OCI-M1 (cell line): ENCODE results near the gene CBFA2T2.
"Not testable (repeated sequence)": the region's sequence is repeated elsewhere in the genome, so short reads cannot be mapped to it uniquely, and the experiment has no call there.

Experiments
- DNase-seq: peaks from one replicate; lab custom pipeline; 2025; lab: John Stamatoyannopoulos, UW

The CBFA2T2 gene

DNA sequence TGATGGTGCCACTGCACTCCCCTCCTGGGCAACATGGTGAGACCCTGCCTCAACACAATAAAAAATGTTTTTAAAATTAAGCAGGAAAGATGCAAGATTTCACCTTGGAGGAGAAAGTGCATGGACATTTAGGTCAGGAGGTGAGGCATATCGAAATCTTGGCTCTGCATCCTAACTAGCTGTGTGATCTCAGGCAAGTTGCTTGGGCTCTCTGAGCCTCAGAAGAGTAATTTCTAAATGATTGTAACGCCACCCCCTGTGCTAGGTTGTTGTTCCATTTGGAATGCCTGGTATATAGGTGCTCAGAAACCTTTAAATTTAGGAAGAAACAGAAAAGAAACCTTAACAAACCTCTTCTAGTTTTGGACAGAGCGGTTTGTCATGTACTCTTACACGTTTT is 136.3 kb downstream of the CBFA2T2 start:
- no peak for DNase-seq

DNA sequence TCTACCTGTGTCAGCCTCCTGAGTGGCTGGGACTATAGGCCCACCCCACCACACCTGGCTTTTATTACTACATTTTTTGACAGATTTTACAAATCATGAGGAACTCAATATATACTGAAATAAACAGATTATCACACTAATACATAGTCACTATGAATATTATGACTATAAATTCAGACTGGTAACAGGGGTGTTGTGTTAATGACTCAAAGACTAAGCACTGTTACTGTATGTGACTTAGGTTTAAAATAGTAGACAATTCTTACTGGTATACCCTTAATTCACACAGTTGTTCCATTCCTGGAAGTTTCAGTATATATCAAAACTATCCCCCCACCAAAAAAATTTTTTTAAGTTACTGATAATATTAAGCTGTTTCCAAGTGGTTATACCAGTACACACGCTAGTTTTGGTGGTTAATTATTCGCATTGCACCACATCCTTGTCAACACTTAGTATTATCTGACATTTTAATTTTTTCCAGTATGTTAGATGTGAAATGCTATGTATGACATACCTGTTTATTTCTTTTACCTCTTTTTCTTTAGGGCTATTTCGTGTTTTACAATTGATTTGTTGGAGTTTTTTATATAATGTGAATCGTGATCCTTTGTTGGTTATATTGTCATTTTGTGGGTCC is 137.8 kb downstream of the CBFA2T2 start:
- DNase-seq = no peak

DNA sequence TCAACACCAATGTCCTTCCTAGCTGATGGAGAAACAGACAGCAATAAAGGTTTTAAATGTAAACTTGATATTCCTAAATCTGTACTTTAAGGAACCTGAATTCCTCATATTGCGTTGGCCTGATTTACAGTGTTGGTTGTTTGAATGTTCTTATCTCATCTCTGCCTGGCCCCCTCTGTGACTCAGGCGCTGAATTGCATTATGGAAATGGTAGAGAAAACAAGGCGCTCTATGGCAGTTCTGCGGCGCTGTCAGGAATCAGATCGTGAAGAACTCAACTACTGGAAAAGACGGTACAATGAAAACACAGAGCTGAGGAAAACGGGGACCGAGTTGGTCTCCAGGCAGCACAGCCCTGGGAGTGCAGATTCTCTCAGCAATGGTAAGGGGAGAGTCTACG is 139.6 kb downstream of the CBFA2T2 start:
- DNase-seq = no peak

DNA sequence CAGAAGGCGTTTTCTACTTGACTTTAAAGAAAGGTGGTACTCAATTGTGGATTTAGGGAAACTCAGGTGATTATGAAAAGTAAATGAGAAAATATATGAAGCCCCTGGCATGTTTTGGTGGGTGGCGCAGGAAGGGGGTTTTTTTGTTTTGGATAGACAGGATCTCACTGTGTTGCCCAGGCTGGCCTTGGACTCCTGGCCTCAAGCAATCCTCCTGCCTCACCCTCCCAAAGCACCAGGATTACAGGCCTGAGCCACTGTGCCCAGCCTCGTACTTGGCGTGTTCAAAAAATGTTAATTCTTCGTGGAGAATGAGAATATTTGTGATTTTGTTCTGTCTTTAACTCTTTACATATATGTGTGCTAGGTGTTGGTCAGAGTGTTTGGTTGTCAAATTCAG is 140.1 kb downstream of the CBFA2T2 start:
- DNase-seq = no peak

DNA sequence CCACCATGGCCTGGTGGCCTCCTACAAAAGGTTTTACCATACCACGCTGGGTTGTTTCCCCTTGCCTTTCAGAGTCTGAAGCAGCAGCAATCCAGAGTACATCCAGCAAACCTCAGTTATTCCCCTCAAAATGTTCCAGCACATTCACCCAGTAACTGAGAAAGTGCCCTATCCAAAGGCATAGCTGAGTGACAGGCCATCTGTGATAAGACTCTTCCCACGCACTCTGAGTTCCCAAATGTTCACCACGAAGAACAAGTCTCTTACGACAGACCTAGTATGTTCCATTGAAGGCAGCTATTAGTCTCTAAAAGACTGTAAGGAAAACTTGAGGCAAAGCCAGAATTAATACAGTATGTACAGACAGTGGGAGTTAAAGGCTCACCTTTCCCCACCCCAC is 140.6 kb downstream of the CBFA2T2 start:
- DNase-seq = no peak

DNA sequence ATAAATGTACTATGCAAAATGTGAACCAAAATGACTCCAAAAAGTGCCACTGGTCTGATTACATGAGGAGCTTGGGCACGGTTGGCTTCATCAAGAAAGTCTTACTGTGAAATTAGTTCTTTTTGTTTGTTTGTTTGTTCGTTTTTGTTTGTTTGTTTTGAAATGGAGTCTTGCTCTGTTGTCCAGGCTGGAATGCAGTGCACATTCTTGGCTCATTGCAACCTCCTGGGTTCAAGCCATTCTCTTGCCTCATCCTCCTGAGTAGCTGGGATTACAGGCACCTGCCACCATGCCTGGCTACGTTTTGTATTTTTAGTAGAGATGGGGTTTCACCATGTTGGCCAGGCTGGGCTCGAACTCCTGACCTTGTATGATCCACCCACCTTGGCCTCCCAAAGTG is 142.0 kb downstream of the CBFA2T2 start:
- not testable (repeated sequence) for DNase-seq

DNA sequence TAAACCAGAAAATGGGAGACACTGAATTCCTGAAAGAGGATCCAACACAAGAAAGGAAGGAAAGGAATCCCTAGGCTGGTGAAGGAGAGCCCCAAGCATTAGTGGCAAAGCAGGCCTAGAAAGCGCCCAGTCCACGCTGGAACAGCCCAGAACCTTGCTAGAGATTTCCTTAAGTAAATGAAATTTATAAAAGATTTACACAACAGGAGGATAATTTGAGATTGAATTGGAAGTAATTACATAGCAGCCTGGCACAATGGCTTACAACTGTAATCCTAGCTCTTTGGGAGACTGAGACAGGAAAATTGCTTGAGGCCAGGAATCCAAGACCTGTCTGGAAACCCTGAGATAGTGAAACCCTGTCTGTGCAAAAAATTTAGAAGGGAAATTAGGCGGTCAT is 145.4 kb downstream of the CBFA2T2 start:
- no peak for DNase-seq

DNA sequence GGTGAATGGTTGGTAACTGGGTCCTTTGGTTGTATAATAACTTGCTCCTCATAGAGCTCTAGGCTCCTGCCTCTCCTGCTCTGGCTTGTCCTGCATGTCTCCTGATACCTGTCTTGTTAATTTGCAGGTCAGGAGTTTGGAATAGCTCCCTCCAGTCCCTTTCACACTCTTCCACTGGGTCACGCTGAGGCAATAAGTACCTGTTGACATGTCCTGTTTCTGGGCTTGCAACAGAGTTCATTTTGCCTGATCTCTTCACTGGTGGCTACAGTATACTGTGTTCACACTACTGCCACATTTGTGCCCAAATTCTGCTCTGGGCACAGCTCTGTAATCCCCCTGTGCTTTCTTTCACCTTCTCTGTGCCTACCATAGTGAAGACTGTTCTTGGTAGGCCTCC is 146.9 kb downstream of the CBFA2T2 start:
- no peak for DNase-seq

DNA sequence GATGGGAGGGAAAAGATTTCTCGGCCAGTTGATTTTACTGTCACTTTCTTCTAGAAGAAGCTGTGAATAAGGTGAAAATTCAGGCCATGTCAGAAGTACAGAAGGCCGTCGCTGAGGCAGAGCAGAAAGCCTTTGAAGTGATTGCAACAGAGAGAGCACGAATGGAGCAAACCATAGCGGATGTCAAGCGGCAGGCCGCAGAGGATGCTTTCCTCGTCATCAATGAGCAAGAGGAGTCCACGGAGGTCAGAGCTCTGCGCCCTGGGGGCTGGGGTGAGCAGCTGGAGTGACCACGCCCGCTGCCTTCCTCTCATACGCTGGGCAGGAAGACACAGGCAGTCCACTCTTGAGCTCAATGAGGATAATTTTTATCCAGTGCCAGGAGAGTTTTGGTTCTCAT is 150.4 kb downstream of the CBFA2T2 start:
- no peak for DNase-seq

DNA sequence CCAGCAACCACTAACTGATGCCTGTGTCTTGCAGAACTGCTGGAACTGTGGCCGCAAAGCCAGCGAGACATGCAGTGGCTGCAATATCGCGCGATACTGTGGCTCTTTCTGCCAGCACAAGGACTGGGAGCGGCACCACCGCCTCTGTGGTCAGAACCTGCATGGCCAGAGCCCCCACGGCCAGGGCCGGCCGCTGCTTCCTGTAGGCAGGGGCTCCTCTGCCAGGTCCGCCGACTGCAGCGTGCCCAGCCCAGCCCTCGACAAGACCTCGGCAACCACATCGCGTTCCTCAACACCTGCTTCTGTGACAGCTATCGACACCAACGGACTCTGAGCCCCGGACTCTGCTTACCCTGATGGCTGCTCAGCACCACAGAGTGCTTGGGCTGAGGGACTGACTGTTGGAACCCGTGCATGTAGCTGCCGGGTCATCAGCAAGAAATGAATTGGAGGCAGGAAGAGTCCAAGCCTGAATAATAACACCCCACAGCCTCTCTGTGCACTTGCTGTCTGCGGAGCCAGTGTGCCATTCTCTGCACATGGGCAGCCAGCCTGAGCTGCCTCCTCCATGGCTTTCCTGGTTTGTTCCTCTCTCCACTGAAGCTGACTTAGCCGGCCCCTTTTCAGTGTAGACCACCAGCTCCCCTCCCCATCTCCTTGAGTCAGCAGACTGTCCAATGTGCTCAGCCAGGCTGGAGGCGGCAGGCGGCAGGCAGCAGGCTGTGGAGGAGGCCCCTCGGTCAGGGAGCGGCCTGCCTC is 154.6 kb downstream of the CBFA2T2 start:
- DNase-seq = no peak

DNA sequence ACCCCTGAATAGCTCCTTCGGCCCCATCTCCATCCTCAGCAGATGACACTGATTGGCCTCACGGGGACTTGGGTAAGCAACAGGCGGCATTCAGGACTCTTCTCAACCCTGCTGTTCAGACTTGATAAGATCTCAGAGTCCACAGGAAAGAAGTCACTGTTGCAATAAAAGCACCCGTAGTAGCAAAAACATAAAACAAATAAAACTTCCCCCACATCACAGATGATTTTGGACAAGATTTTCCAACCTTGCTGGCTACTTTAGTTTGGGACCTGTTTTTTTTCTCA is 155.1 kb downstream of the CBFA2T2 start:
- DNase-seq = no peak

DNA sequence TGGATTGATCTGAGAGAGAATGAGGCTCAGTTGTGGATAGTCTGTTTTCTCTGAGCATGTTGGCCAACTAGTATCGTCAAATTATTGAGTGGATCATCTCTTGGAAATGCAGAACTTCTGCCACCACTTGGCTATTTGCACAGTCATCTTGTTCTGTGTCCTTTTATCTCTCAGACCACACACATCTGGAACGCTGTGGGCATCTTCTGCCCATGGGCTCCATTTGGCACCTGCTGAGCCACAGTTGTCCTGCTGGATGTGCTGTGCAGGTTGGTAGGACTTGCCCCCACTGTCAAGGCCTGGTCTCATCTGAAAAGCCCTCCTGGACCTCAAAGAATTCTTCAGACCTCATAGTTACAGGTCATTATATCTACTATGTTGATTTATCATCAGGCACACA is 155.5 kb downstream of the CBFA2T2 start:
- DNase-seq = peak; percentile 26

DNA sequence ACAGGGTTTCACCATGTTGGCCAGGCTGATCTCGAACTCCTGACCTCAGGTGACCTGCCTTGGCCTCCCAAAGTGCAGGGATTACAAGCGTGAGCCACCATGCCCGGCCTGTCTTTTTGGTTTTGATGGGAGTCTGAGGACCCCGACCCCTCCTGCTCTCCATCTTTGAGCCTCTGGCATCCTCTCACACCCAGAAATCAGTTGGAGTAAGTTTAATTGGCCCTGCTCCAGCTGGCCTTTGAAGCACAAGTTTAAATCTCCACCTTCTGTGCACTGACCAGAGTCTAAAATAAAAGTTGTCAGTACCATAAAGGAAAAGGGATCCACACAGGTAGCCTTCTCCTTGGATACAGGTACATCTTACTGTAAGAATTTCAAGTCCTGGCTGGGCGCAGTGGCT is 156.3 kb downstream of the CBFA2T2 start:
- DNase-seq = no peak

DNA sequence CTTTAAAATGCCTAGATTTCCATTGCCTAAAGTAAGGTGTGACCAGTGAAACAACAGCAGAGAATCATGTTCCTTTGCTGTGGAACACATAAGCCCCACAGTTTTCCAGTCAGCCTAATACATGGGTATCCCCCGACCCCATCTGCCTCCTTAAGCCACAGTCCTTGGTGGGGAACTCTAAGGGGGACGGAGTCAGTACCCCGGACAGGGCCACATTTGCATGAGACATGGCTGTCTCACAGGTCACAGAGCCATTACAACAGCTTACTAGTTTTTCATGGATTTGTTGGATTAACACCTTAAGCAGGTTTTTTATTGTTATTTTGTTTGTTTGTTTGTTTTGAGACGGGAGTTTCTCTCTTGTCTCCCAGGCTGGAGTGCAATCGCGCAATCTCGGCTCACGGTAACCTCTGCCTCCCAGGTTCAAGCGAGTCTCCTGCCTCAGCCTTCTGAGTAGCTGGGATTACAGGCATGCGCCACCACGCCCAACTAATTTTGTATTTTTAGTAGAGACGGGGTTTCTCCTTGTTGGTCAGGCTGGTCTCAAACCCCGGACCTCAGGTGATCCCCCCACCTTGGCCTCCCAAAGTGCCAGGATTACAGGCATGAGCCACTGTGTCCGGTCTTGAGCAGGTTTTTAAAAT is 157.2 kb downstream of the CBFA2T2 start:
- not testable (repeated sequence) for DNase-seq

DNA sequence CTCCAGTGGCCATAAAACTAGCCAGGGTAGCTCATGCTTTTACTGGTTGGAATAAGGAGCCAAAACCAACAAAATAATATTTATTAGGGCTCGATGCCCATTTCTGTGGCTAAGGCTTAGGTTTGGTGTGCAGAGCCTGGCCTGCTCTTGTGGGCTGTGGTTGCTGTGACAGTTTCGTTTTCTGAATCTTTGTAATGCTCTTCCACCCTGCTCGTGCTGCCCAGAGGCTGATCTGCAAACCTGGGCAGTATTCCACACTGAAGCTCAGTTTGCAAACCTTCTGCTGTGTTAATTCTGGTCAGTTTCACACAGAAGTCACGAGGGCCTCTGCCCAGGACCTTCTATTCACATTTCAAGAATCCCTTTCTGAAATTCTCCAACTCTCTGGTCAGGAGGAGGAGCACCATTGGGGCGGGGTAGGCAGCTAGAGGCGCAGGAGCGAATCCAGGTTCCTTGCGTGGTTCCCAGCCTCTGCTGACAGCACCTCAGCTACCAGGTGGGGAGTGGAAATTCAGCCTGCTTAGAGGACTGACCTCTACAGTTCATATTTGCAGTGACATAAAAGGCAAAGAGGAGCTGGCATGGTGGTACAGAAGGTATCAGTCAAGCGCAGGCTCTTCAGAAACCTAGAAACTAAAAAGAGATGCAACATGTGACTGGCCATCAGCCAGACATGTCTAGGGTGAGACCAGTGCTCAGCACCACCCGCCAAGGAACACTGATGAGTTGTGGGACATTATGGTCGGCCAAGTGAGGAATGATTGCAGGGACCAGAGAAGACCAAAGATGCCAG is 157.9 kb downstream of the CBFA2T2 start:
- DNase-seq = peak; percentile 31

DNA sequence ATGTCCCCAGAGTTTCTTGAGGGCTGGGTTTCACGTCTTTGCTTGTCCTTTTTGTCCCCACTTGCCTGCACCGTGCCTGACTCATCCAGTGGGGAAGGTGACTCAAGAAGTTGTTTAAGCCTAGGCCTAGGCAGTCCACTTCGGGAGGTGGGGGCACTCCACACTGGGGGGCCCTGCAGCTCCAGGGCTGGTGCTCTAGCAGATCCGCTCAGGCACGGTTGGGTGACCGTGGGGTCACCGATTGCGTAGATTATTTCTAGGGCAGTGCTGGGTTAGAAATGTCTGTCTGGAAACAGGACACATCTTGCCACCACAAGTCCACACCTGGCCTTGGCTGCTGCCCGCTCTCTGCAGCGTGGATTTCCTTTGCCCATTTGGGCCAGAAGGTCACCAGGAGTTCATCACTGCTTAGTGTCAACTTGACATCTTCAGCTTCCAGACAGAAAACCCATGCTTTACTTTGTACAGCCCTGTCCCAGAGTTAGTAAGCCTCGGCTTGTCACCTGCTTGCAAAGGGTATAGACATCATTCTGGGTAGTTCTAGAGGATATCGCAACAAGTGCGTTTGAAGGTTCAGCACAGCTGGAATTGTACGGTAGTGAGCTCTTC is 158.6 kb downstream of the CBFA2T2 start:
- DNase-seq = no peak

DNA sequence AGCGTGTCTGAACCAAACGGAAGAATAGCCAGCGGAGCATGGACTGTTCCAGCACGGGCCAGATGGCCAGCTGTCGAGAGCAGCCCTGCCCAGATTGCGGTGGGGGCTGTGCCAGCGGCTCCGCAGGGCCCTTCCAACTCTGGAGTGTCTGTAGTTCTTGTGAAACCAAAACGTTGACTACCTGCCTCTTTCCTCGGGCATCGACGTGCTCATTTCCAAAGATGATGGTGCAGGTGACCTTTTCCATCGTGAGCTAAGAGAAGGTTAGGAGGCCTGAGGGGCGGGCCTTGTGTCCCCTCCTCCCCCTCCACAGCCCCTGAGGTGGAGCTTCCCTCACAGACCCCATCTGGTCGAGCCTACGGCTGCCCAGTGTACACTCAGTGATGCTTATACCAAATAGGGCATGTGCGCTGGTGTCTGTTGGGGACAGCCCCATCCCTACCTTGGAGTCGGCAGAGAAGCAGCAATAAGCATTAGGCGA is 159.3 kb downstream of the CBFA2T2 start:
- DNase-seq = no peak

DNA sequence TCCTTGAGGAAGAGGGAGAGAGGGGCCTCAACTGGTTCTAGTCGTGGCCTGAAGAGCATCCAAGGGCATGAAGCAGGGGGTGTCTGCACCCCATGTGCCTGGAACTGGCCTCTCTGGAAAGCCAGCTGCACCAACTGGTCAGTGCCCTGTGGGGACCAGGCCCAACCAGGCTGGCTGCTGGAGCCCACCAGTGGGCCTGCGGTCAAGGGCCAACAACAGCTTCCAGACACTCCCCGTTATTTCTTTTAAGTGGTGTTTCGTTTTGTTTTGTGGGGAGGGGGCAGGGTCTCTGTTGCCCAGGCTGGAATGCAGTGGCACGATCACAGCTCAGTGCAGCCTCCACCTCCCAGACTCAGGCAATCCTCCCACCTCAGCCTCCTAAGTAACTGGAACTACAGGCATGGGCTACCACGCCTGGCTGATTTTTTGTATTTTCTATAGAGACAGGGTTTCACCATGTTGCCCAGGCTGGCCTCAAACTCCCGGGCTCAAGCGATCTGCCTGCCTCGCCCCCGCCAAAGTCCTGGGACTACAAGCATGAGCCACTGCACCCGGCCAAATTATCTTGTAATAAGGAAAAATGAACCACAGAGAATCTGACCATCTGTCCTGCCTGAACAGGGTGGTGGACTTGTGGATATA is 160.3 kb downstream of the CBFA2T2 start:
- no peak for DNase-seq

DNA sequence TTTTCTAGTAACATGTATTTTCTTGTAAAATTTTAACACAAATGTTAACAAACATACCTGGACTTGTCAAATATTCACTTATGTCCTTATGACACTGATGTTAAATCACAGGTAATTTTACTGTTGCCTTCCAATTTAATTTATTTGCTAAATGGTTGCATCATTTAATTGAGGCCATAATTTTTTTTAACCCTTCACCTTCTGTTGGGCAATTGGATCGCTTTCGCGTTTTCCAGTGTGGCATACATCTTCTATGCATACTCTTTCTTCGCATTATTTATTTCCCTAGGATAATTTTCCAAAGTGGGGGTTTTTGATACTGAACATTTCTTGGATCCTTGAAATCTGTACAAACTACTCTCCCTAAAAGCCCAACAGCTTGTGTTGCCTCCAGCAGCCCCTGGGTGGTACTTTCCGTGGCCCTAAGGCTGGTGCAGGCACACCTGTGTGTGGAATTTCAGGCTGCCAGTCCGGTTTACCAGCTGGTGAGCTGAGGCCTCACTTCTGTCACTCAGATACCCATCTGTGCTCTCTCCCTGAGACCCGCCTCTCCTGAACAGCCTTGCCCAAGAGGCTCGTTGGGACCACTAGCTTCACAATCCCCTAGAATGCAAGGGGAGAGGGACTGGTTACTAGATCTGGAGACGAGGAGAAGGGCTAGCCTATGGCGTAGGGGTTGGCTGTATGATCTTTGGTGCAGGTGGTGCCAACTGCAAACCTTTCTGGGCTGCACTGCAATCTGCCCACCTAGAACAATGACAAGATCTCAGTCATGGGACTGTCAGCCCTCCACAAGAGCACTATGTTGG is 161.1 kb downstream of the CBFA2T2 start:
- no peak for DNase-seq

DNA sequence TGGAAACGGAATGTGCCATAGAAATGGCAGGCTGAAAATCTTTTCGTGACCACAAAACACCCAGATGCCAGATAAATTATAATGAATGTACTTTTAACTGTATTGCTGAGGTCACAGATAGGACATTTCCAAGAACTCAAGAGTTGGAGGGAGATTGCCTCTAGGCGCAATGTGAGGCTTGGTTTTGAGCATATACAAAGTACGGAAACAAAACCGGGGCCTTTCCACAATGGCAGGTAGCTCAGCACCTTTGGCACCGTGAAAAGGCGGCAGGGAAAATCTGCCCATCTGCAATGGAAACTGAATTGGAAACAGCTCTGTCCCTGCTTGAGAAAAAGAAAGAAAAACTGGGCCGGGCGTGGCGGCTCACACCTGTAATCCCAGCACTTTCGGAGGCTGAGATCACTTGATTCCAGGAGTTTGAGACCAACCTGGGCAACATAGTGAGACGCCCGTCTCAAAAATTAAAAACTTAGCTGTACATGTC is 161.7 kb downstream of the CBFA2T2 start:
- peak; percentile 80 for DNase-seq
